HG02943 (cell line): ENCODE results near the gene MOGAT2.

ENCODE experiments used
- ATAC-seq: cut with Tn5 transposase; IDR thresholded peaks from one replicate; pipeline ENCODE4 v1.9.1; 2021; ENCODE audit warnings: mild to moderate bottlenecking, low read depth, moderate library complexity; ENCODE audit not compliant: unreplicated experiment

Gene MOGAT2

GRCh38 chr11:75776546-75776945 is 58.9 kb downstream of the MOGAT2 start:
- no peak for ATAC-seq

DNA sequence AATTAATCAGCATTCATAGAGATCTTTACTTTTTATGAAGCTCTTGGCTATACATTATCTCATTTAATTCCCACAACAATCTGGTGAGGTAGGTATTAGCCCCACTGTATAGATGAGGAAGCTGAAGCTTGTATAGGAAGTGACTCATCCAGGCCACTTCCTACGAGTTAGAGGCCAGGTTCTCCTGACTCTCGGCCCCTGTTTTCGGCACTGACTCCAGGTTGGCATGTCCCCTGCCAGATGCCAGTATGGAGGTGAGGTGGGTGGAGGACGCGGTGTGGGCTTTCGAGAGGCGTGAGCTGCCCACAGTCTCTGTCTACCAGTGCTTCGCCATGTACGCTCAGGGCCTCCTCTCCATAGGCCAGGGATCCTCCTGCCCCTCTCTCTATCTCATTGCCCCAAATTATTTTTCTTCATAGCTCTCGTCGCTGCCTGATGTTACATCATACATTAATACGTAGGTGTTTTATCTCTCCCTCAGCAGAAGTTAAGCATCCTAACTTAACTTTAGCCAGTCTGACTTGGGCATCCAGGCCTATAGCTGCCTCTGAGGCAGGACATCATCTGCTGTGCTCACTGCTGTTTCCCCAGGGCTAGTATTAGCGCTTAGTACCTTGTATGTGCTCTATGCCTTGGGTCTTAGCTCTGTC is 59.9 kb downstream of the MOGAT2 start:
- ATAC-seq: no peak

DNA sequence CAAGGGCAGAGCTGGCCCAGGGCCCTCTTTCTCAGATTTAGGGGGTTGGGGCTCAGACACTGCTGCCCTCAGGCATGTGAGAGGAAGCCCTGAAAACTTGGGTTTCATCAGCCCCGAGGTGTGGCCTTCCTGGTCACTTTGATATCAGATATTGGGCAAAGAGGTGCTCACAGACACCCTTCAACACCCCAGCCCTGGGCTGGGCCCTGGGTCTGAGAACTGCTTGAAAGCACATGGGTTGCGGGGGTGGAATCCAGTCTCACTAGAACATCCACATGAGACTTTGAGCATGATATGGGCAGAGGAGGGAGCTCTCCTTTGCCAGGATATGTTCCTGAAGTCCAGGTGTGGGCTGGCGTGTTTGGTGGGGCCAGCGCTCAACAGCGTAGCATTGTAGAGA is 61.3 kb downstream of the MOGAT2 start:
- ATAC-seq: no peak

DNA sequence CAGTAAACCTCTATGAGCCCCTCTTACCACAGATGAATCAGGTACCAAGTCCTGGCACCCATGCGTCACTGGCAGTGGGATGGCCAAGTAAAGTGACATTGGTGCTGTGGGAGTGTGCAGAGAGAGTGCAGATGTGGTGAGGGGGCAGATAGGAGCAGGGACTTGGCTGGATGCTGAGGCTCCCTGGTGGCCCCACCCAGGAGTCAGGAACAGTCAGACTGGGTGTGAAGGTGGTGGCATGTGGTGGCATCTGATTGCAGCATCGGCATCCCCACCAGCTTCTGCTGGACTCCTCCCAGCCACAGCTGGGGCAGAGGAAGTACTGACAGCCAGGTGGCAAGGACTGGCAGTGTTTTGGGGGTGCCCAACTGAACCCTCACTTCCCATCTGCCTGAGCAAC is 62.3 kb downstream of the MOGAT2 start:
- no peak for ATAC-seq

DNA sequence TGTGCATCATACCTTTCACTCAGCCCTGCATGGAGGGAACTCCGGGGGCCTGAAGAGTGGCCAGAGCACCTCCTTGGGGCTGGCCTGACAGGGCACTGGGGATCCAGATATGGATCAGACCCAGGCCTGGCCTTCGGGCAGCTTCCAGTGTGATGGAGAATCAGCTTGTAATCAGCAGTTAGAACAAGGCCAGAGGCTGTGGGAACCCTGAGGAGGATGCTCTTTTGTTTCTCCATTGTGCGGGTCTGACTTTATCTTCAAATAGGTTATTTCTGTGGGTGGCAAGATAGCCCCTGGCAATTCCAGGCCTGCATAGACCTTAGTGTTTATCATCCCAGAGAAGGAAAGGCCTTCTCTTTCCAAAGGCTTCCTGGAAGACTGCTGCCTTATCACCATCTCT is 63.2 kb downstream of the MOGAT2 start:
- ATAC-seq: no peak

DNA sequence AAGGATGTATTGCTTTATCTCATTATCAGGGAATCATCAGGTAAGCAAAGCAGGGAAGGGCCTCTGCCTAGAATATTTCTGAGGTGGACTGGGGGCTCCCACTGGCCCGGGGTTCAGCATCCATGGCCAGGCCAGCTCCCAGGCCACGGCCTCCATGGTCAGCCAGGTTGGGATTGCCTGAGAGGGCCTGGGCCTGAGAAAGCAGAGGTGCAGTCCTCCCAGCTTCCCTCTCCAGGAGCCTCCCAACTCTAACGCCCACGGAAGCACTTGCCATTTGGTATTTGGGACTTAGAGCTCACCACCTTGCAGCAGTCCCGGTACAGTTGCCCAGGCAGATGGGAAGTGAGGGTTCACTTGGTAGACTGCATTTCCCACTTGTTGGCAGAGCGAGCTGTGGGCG is 63.7 kb downstream of the MOGAT2 start:
- no peak for ATAC-seq

GRCh38 chr11:75781831-75782230 is 64.2 kb downstream of the MOGAT2 start:
- ATAC-seq: no peak
